Measurements from ENCODE around the gene FYB1. TPM values are rescaled to one million over a fixed set of nuclear protein-coding genes. Genes with fewer than 3 reads are reported as not detected.

The FYB1 gene
- total RNA-seq, 1 experiment from 2014 or later = not detected

DNA sequence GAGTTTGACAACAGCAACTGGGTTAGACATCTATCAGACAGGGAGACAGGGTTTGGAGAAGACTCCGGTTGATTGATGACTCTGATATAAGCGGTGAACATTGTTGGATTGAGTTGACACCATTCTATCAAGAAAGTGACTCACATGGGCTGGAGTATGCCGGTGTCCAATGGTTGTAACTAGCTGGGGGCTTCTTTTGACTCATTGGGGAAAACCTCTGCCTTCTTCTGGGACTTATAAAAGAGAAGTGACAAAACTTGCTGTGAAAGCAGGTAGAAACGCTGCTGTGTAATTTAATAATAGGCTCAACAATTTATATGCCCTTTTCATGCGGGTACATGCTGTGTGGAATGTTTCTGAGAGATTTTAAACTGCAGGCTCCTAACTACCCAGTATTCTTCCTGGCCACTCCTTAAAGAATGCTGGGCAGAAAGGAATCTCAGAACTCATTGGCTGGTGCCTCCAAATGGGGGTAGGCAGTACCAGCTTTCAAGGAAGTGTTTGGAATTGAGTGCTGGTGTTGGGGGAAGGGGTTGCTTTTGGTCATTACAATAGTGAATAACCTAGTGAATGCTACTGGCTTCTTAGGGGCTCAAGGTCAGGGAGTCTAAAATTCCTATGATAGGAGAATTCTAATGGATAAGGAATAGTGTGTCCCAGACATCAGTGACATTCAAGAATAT is 43.9 kb downstream of the FYB1 start:
- Histone ChIP-seq H2BK5ac (ENCODE audit: insufficient read length, low read length) (no peak overlapping the region), H4K91ac (ENCODE audit: insufficient read length, low read depth, low read length) (no peak overlapping the region), H3K18ac (ENCODE audit: insufficient read length, low read depth, low read length) (no peak overlapping the region), H3T11ph (ENCODE audit: low read length) (no peak overlapping the region), H2BK12ac (ENCODE audit: insufficient read length, low read depth, low read length) (no peak overlapping the region), H2AK5ac (ENCODE audit: insufficient read length, low read length) (no peak overlapping the region), H2BK20ac (ENCODE audit: low read depth, low read length, poor library complexity, severe bottlenecking) (no peak overlapping the region), H3K79me2 (ENCODE audit: insufficient read depth, low read length) (no peaks in the 10 kb centered on the region; the same call in 1 of the 2 replicates), H3K4ac (ENCODE audit: low read depth, low read length) (no peak overlapping the region), H4K20me1 (ENCODE audit: control insufficient read depth, insufficient read depth, insufficient read length) (no peaks in the 10 kb centered on the region), H3K4me1 (ENCODE audit: insufficient read depth, low read length) (no peaks in the 10 kb centered on the region), H3K27me3 (ENCODE audit: insufficient read depth, low read length) (no peaks in the 10 kb centered on the region), H4K8ac (replicated peaks; ENCODE audit: insufficient read length, low read depth, low read length) (no peak overlapping the region), H3K4me2 (ENCODE audit: insufficient read depth, insufficient read length, low read length) (no peak overlapping the region), H3K56ac (ENCODE audit: insufficient read length, low read depth, low read length) (no peak overlapping the region), H3K14ac (ENCODE audit: insufficient read depth, low read length) (no peak overlapping the region), H2AFZ (ENCODE audit: low read length) (no peak overlapping the region), H3K79me1 (ENCODE audit: insufficient read depth, low read depth, low read length, poor library complexity, severe bottlenecking) (no peaks in the 10 kb centered on the region), H3K23ac (ENCODE audit: insufficient read length, low read depth, low read length) (no peak overlapping the region), H2BK15ac (ENCODE audit: low read depth, low read length) (no peak overlapping the region), H3K23me2 (ENCODE audit: insufficient read length, low read depth, low read length, poor library complexity, severe bottlenecking) (no peaks in the 10 kb centered on the region), H3K27ac (ENCODE audit: insufficient read length, low read depth, low read length) (no peak overlapping the region), H4K5ac (ENCODE audit: insufficient read length, low read depth, low read length) (no peak overlapping the region), H3K9ac (ENCODE audit: extremely low read depth, insufficient read length, low read length) (no peak overlapping the region), H3K9me3 (ENCODE audit: control insufficient read depth, low read depth, low read length) (no peaks in the 10 kb centered on the region), H2BK120ac (ENCODE audit: low read depth, low read length, poor library complexity, severe bottlenecking) (no peak overlapping the region)
- no peak for TF ChIP-seq CTCF (conservative IDR thresholded peaks at IDR 0.05)
- H3K27ac Mint-ChIP-seq = no peak overlapping the region
- H3K4me1 Mint-ChIP-seq = peaks cover 5 to 6% of the 10 kb centered on the region in 2 experiments
- H3K4me3 Mint-ChIP-seq = no peak overlapping the region
- no peaks in the 10 kb centered on the region for H3K27me3 Mint-ChIP-seq (ENCODE audit: low read depth)
- no peak for DNase-seq
- no CpG with 5 or more reads among the region's 5 CpGs for WGBS (ENCODE audit: extremely low coverage, insufficient read length, low lambda C conversion rate)
- peaks cover 0 to 6% of the 10 kb centered on the region in 2 experiments; a peak in 2 of 5 replicates for H3K9me3 Mint-ChIP-seq
- no peaks in the 10 kb centered on the region for H3K36me3 Mint-ChIP-seq (ENCODE audit: insufficient read depth in 1 of 3, low read depth in 3 of 3)

Measured in H9 (cell line).